GM10266 (cell line): ENCODE data around the gene RBM23.
"Not testable (repeated sequence)": the region's sequence is repeated elsewhere in the genome, so short reads cannot be mapped to it uniquely, and the experiment has no call there.

Experiments used
- DNase-seq: peaks from one replicate; pipeline ENCODE4 v3.0.0; 2012; ENCODE audit errors: extremely low spot score
- CTCF ChIP-seq: IDR thresholded peaks from 2 replicates; pipeline ENCODE4 v1.5.1; 2012; ENCODE audit warnings: mild to moderate bottlenecking, low read depth; ENCODE audit not compliant: control insufficient read depth, insufficient read depth; ENCODE audit errors: missing control alignments

The RBM23 gene

GRCh38 chr14:22926316-22926715 lies 7.4 kb upstream of the RBM23 start:
- no peak for TF ChIP-seq CTCF
- no peak for DNase-seq

GRCh38 chr14:22925513-22925912 lies 6.6 kb upstream of the RBM23 start:
- DNase-seq = no peak
- TF ChIP-seq CTCF = no peak

- no peak for DNase-seq
- no peak for TF ChIP-seq CTCF
Observed at GRCh38 chr14:22923746-22924145, 4.8 kb upstream of the RBM23 start.

GRCh38 chr14:22922294-22922693 lies 3.3 kb upstream of the RBM23 start:
- DNase-seq = no peak
- no peak for TF ChIP-seq CTCF

- DNase-seq = no peak
- TF ChIP-seq CTCF = no peak
Observed at GRCh38 chr14:22920697-22921096, 1.7 kb upstream of the RBM23 start.

GRCh38 chr14:22919601-22919921 lies 612 bp upstream of the RBM23 start:
- no peak for TF ChIP-seq CTCF
- DNase-seq = no peak

GRCh38 chr14:22915886-22916521 lies 2.9 kb downstream of the RBM23 start:
- TF ChIP-seq CTCF = no peak
- DNase-seq = no peak

- not testable (repeated sequence) for DNase-seq
Observed at GRCh38 chr14:22914836-22915235, 4.1 kb downstream of the RBM23 start.
